ENCODE measurements around the gene ZNF232. TPM values are rescaled to one million over a fixed set of nuclear protein-coding genes. Genes with fewer than 3 reads are reported as not detected.
"Not testable (repeated sequence)": the region's sequence is repeated elsewhere in the genome, so short reads cannot be mapped to it uniquely, and the experiment has no call there.

The ZNF232 gene
- total and polyA plus RNA-seq, 5 donors: 3.1 to 7.4 (median 4.8) TPM

DNA sequence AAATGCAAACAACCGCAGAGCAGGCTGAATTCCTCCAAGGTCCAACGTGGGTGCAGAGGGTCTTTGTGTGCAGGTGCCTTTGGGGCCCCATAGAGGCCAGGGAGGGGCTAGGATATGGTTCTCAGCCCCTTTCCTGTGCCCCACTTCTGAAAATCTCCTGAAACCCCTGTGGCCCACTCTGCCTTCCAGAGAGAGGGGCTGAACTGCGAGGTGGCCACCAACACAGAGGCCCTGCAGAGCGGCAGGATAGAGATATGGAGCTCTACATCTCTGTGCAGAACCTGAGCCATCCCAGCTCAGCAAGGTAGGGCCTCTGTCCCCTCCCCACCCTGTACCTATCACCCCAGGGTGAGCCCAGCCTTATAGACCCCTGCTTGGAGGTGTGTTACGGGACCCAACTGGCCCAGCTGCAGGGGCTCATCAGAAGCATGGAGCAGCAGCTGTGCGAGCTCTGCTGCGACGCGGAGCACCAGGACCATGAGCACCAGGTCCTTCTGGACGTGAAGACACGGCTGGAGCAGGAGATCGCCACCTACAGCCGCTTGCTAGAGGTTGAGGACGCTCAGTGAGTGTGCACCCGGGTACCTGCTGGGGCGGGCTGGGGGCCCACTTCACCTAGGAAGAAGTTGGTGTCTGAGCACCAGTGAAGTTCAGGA lies 9.6 kb upstream of the ZNF232 start:
- intact Hi-C loops (cut with DNase I): no loop called here
- Histone ChIP-seq H3K4me3 (ENCODE audit: low read length) (no peak overlapping the region), H3K27me3 (ENCODE audit: control insufficient read depth, insufficient read depth) (no peaks in the 10 kb centered on the region), H3K4me1 (ENCODE audit: control insufficient read depth, insufficient read depth, low read length) (no peaks in the 10 kb centered on the region), H3K9me3 (ENCODE audit: control insufficient read depth, low read length) (no peaks in the 10 kb centered on the region), H3K27ac (ENCODE audit: low read length) (no peak overlapping the region)
- DNase-seq (no peak), ATAC-seq (no peak)
- WGBS: 91% methylated on average over 16 of the region's 16 CpGs

DNA sequence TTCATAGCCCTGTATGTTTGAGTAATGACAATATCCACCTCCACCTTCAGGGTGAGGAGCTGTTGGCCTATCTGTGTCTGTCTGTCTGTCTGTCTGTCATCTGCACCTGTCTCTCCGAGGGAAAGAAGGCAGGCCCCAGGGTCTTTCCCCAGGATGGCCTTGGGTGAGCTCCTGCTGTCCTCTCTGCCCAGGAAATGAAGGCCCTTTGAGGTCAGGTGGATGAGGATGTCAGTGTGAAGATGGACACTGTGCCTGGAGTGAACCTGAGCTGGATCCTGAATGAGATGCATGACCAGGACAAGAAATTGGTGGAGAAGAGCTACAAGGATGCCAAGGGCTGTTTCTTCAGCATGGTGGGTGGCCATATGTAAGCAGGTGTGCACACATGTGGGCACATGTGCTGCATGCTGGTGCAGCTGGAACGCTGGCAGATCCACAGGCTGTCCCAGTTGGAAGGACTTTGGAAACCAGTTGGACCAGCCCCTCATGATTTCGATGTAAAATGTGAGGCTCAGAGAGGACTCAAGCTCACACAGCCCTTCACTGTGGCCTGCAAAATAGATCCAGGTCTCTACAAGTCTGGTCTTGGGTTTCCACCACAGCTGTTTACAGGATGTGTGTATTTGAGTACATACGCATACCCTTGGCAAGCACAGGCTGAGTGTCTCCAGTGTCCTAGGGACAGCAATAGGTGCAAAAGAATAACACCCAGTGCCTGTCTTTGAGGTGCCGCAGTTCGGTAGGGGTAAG lies 8.9 kb upstream of the ZNF232 start:
- DNase-seq; H3K4me1 ChIP-seq (ENCODE audit: control insufficient read depth, insufficient read depth, low read length); H3K4me3 ChIP-seq (ENCODE audit: low read length); H3K27ac ChIP-seq (ENCODE audit: low read length); ATAC-seq; H3K27me3 ChIP-seq (ENCODE audit: control insufficient read depth, insufficient read depth); H3K9me3 ChIP-seq (ENCODE audit: control insufficient read depth, low read length); intact Hi-C loops (cut with DNase I): not testable (repeated sequence)
- 90% methylated on average over 6 of the region's 6 CpGs for WGBS

GRCh38 chr17:5120036-5120435 lies 8.4 kb upstream of the ZNF232 start:
- Histone ChIP-seq H3K27me3 (ENCODE audit: control insufficient read depth, insufficient read depth) (no peaks in the 10 kb centered on the region), H3K4me1 (ENCODE audit: control insufficient read depth, insufficient read depth, low read length) (no peaks in the 10 kb centered on the region), H3K9me3 (ENCODE audit: control insufficient read depth, low read length) (no peaks in the 10 kb centered on the region), H3K4me3 (ENCODE audit: low read length) (no peak overlapping the region), H3K27ac (ENCODE audit: low read length) (no peak overlapping the region)
- intact Hi-C loops (cut with DNase I): no loop called here
- ATAC-seq: no peak
- no peak for DNase-seq
- WGBS: 75% methylated on average over 7 of the region's 7 CpGs

DNA sequence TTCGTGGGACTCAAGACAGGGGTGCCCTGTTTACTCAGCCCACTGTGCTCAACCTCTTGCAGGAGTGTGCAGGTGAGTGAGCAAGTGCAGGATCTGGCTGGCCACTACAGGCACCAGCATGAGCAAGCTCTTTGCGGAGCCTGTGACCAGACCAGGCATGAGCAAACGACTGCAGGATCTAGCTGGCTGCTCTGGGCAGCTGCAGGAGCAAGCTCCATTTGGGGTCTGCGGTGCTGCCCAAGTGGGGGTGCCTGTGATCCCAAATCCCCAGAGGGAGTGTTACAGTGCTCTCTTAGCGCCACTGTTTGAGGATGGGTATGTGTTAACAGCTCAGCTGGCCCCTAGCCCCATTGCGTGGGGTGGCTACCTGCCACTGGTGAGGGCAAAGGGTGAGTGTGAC lies 6.5 kb upstream of the ZNF232 start:
- Histone ChIP-seq H3K4me1 (ENCODE audit: control insufficient read depth, insufficient read depth, low read length) (no peaks in the 10 kb centered on the region), H3K9me3 (ENCODE audit: control insufficient read depth, low read length) (no peaks in the 10 kb centered on the region), H3K27ac (ENCODE audit: low read length) (no peak overlapping the region), H3K27me3 (ENCODE audit: control insufficient read depth, insufficient read depth) (no peaks in the 10 kb centered on the region), H3K4me3 (ENCODE audit: low read length) (no peak overlapping the region)
- DNase-seq (no peak), ATAC-seq (no peak)
- intact Hi-C loops (cut with DNase I): no loop called here
- WGBS: 90% methylated on average over 6 of the region's 6 CpGs

DNA sequence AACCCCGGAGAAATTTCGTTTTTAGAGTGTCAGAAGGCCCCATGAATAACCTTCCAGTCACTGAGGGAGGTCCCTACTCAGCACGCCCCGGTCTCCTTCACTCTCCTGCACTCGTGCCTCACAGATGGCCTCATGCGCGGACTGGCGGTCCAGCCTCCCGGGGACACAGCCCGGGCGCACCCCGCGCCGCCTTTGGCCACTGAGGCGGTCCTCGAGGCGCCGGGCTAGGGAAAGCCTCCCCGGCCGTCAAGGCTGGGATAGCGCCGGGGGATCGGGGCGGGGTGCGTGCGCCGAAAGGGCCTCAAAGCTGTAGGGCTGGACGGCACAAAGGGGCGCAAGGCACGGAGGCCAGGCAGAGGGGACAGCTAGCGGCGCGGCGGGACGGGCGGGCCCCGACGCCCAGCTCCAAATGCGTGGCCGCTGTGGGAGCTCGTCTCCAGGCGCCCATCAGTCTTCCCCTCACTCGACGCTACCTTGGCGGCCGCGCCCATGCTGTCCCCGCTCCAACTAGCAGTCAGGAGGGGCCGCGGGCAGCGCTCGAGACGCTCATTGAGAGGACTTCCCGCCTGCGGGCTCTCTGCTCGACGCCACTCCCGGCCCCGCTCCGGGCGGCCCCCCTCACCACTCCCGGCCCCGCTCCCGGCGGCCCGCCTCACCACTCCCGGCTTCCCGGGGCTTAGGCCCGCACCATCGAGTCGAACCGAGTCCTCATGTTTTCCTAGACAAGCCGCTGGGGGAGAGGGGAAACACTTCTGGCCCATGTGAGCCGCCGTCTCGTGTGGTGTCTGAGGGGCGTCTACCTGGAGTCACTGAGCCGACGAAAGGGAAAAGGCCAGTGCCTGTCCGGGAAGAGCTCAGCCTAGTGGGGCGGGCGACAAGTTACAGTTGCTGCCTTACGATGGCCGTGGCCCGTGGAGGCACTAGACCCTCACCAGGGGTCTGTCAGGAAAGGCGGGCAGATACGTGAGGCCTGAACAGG lies 4.3 kb upstream of the ZNF232 start, which contains the start of gene USP6:
Gene USP6 (plus strand): TSS at position 360 of the 979 bp plus-strand sequence. CDS start 14,336 bp downstream, outside the sequence.
- 18% methylated on average over 87 of the region's 87 CpGs for WGBS
- H3K4me3 ChIP-seq (ENCODE audit: low read length): no peak within 1 kb of the TSS
- H3K27me3 ChIP-seq (ENCODE audit: control insufficient read depth, insufficient read depth): no peaks in the 10 kb centered on the region
- intact Hi-C loops (cut with DNase I): no loop called here
- H3K27ac ChIP-seq (ENCODE audit: low read length): no peak within 1 kb of the TSS
- H3K4me1 ChIP-seq (ENCODE audit: control insufficient read depth, insufficient read depth, low read length): no peaks in the 10 kb centered on the region
- ATAC-seq: no peak
- H3K9me3 ChIP-seq (ENCODE audit: control insufficient read depth, low read length): no peaks in the 10 kb centered on the region
- no peak for DNase-seq

- Histone ChIP-seq H3K9me3 (ENCODE audit: control insufficient read depth, low read length) (no peaks in the 10 kb centered on the region), H3K4me3 (ENCODE audit: low read length) (peak overlapping the region; percentile 81), H3K4me1 (ENCODE audit: control insufficient read depth, insufficient read depth, low read length) (no peaks in the 10 kb centered on the region), H3K27me3 (ENCODE audit: control insufficient read depth, insufficient read depth) (no peaks in the 10 kb centered on the region), H3K27ac (ENCODE audit: low read length) (no peak overlapping the region)
- no peak for DNase-seq
- no peak for ATAC-seq
- WGBS: 25% methylated on average over 8 of the region's 8 CpGs
- intact Hi-C loops (cut with DNase I): no loop called here
These were observed 862 bp downstream of the ZNF232 start for GRCh38 chr17:5110816-5111215.

GRCh38 chr17:5100832-5101231 lies 10.8 kb downstream of the ZNF232 start:
- ATAC-seq (no peak), DNase-seq (no peak)
- Histone ChIP-seq H3K27me3 (ENCODE audit: control insufficient read depth, insufficient read depth) (no peaks in the 10 kb centered on the region), H3K4me1 (ENCODE audit: control insufficient read depth, insufficient read depth, low read length) (no peaks in the 10 kb centered on the region), H3K4me3 (ENCODE audit: low read length) (no peak overlapping the region), H3K9me3 (ENCODE audit: control insufficient read depth, low read length) (no peaks in the 10 kb centered on the region), H3K27ac (ENCODE audit: low read length) (no peak overlapping the region)
- WGBS: 79% methylated on average over 6 of the region's 6 CpGs
- intact Hi-C loops (cut with DNase I): no loop called here

DNA sequence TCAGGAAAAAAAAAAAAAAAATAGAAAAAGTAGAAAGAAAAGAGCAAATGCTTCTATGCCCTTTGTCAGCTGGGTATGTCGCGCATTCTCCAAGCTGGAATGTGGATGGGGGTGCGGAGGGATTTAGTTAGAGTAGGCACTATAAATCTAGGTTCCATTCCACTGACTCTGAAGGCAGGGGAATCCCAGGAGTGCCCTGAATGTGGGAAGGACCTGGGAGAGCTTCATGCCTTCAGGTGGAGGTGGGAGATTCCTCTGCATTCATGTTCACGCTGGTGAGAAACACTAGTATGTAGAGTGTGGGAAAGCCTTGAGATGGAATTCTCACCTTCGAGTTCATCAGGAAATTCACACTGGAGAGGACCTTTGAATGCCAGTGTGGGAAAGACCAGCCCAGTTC lies 12.4 kb downstream of the ZNF232 start:
- Histone ChIP-seq H3K4me1 (ENCODE audit: control insufficient read depth, insufficient read depth, low read length) (no peaks in the 10 kb centered on the region), H3K27me3 (ENCODE audit: control insufficient read depth, insufficient read depth) (no peaks in the 10 kb centered on the region), H3K27ac (ENCODE audit: low read length) (no peak overlapping the region), H3K9me3 (ENCODE audit: control insufficient read depth, low read length) (peaks cover 2% of the 10 kb centered on the region), H3K4me3 (ENCODE audit: low read length) (no peak overlapping the region)
- ATAC-seq (no peak), DNase-seq (no peak)
- WGBS: 87% methylated on average over 5 of the region's 5 CpGs
- intact Hi-C loops (cut with DNase I): no loop called here

DNA sequence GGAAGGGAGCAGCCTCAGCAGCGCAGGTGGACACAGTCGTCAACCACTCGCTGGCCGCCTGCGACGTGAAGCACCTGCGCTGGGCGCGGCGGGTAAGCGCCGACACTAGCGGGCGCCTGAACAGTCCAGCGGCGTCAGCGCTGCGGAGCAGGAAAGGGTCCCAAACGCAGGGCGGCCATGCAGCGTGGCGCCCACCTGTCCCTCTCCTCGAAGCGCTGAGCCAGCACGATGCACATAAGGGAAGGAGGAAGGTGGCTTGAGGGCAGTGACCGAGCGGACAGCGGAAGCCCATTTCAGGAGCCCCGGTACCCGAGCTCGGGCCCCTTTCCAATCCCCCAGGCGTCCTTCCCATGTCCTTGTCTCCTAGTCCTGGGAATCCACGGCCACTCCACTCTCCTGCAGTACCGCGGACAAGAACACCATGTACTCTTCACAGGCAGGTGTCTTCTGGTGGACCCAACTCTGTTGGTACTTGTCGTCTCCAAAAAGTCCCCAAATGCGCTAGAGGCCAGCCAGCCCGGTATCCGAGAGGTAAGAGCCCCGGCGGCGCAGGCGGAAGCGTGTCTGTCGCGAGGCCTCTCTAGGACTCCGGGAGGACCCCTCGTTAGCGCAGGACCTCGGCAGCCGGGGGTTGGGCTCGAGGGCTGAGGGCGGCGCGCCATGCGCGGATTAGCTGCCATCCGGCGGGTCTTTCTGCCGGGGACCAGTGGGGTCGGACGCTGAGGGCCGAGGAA lies 14.4 kb downstream of the ZNF232 start:
- H3K27me3 ChIP-seq (ENCODE audit: control insufficient read depth, insufficient read depth): no peaks in the 10 kb centered on the region
- peaks cover 8% of the 10 kb centered on the region for H3K9me3 ChIP-seq (ENCODE audit: control insufficient read depth, low read length)
- peak overlapping the region; percentile 9 for H3K27ac ChIP-seq (ENCODE audit: low read length)
- intact Hi-C loops (cut with DNase I): no loop called here
- H3K4me3 ChIP-seq (ENCODE audit: low read length): peak overlapping the region; percentile 51
- no peaks in the 10 kb centered on the region for H3K4me1 ChIP-seq (ENCODE audit: control insufficient read depth, insufficient read depth, low read length)
- DNase-seq: peak; percentile 83 to 93 (median 90)
- ATAC-seq: peak; percentile 90 to 94
- 1% methylated on average over 63 of the region's 63 CpGs for WGBS

DNA sequence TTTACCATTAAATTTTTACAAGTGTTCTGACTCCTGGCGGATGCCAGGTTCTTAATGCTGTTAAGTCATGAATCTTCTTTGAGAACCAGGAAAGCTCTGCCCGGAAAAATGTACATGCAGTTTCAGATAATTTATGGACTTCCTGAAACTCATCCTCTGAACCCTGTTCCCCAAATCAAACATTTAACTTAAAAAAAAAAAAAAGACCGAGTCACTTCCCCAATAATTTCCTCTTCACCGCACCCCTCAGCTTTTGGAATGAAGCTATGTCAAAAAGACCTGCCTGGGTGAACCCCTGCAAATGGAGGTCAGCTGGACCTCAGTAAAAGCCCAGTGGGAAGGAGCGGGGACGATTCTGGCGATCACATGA lies 15.0 kb downstream of the ZNF232 start:
- ATAC-seq: no peak
- 15% methylated on average over 7 of the region's 7 CpGs for WGBS
- DNase-seq: no peak
- intact Hi-C loops (cut with DNase I): no loop called here
- peaks cover 9% of the 10 kb centered on the region for H3K9me3 ChIP-seq (ENCODE audit: control insufficient read depth, low read length)
- peak overlapping the region; percentile 51 for H3K4me3 ChIP-seq (ENCODE audit: low read length)
- H3K4me1 ChIP-seq (ENCODE audit: control insufficient read depth, insufficient read depth, low read length): no peaks in the 10 kb centered on the region
- peak overlapping the region; percentile 9 for H3K27ac ChIP-seq (ENCODE audit: low read length)
- no peaks in the 10 kb centered on the region for H3K27me3 ChIP-seq (ENCODE audit: control insufficient read depth, insufficient read depth)
